Tibial nerve (tissue), 4 donors: ENCODE measurements around the gene GSC2. TPM values are rescaled to one million over a fixed set of nuclear protein-coding genes. Genes with fewer than 3 reads are reported as not detected.
"Not testable (repeated sequence)": the region's sequence is repeated elsewhere in the genome, so short reads cannot be mapped to it uniquely, and the experiment has no call there.

Experiments used
- DNase-seq, 2 donors: peaks; one replicate each; pipeline ENCODE4 v3.0.0-alpha.2; 2019; ENCODE audit warnings: low spot score in 2 of 2
- H3K27ac ChIP-seq, 4 donors: fragments of 200-600 bp; sonication (generic) in 3 of 4; one replicate each; pipeline ENCODE4 v1.5.1; 2017 to 2019; ENCODE audit warnings: mild to moderate bottlenecking in 1 of 4
- H3K27me3 ChIP-seq, 2 donors: fragments of 200-600 bp; sonication (generic) in 1 of 2; one replicate each; pipeline versions ENCODE4 v1.5.1 to v1.6.0; 2017 to 2019
- H3K36me3 ChIP-seq, 3 donors: fragments of 200-600 bp; sonication (generic); one replicate each; pipeline ENCODE4 v1.5.1; 2018 to 2019
- H3K4me1 ChIP-seq, 4 donors: fragments of 200-600 bp; sonication (generic) in 3 of 4; one replicate each; pipeline ENCODE4 v1.5.1; 2017 to 2019
- H3K4me3 ChIP-seq, 4 donors: fragments of 200-600 bp; sonication (generic) in 3 of 4; one replicate each; pipeline ENCODE4 v1.5.1; 2017 to 2019; ENCODE audit warnings: mild to moderate bottlenecking in 1 of 4, moderate library complexity in 1 of 4
- H3K9me3 ChIP-seq, 4 donors: fragments of 200-600 bp; sonication (generic) in 3 of 4; one replicate each; pipeline ENCODE4 v1.5.1; 2017 to 2019
- CTCF ChIP-seq, 5 experiments: fragments of 200-600 bp in 3 of 5; fragments of 450-650 bp in 2 of 5; sonication (generic) in 3 of 5; IDR thresholded peaks; one replicate each; pipeline ENCODE4 v1.5.1; 2016 to 2019; ENCODE audit warnings: antibody characterized with exemption in 5 of 5, mild to moderate bottlenecking in 3 of 5, moderate library complexity in 2 of 5
- EP300 ChIP-seq, 2 donors: sonication (generic); formaldehyde crosslinking; IDR thresholded peaks; one replicate each; pipeline ENCODE4 v1.6.1; 2017; ENCODE audit warnings: antibody characterized with exemption in 2 of 2, mild to moderate bottlenecking in 1 of 2
- POLR2A ChIP-seq, 2 donors: fragments of 450-650 bp; IDR thresholded peaks; one replicate each; pipeline ENCODE4 v1.6.1; 2017; ENCODE audit warnings: antibody characterized with exemption in 2 of 2, mild to moderate bottlenecking in 2 of 2, moderate library complexity in 2 of 2
- WGBS, 2 donors: methylation state at CpG; one replicate each; pipeline ENCODE4 v1.1.5; 2018; 5-methylcytosine and 5-hydroxymethylcytosine counted together
- total RNA-seq, 4 donors: library from RNA; depleted of rRNA; stranded (reverse); fragments of >200 nt; gene quantifications; one replicate each; pipeline ENCODE4 v1.1.0, GENCODE V29; 2016

Gene GSC2
- total RNA-seq, 4 donors from 2014 or later = not detected

GRCh38 chr22:19166421-19166820 lies 16.3 kb upstream of the GSC2 start:
- H3K36me3 ChIP-seq = no peaks in the 10 kb centered on the region
- WGBS, 2 donors = 80 to 82% methylated on average over 8 of the region's 8 CpGs
- TF ChIP-seq POLR2A (IDR thresholded peaks at IDR 0.05) (no peak), CTCF (IDR thresholded peaks at IDR 0.05) (no peak), EP300 (IDR thresholded peaks at IDR 0.05) (no peak)
- peaks cover 0 to 11% (median 0%) of the 10 kb centered on the region in 4 donors for H3K9me3 ChIP-seq
- no peak overlapping the region for H3K4me3 ChIP-seq
- peaks cover 0 to 65% of the 10 kb centered on the region in 2 donors for H3K27me3 ChIP-seq
- no peak overlapping the region for H3K27ac ChIP-seq
- DNase-seq = no peak
- H3K4me1 ChIP-seq = peaks cover 0 to 24% (median 17%) of the 10 kb centered on the region in 4 donors

DNA sequence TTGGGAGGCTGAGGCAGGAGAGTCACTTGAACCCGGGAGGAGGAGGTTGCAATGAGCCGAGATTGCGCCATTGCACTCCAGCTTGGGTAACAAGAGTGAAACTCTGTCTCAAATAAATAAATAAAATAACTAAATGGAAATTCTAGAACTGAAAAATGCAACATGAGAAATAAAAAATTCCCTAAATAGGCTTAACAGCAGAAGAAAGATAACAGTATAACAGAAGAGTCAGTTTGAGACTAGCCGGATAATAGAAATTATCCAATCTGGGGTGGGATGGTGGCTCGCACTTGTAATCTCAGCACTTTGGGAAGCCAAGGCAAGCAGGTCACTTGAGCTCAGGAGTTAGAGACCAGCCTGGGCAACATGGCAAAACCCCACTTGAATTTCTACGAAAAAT lies 14.3 kb upstream of the GSC2 start:
- Histone ChIP-seq H3K27me3 (peaks cover 0 to 60% of the 10 kb centered on the region in 2 donors), H3K4me3 (no peak overlapping the region), H3K36me3 (no peaks in the 10 kb centered on the region), H3K9me3 (peaks cover 0 to 11% (median 0%) of the 10 kb centered on the region in 4 donors), H3K4me1 (peaks cover 0 to 7% (median 3%) of the 10 kb centered on the region in 4 donors), H3K27ac (no peak overlapping the region)
- no peak for TF ChIP-seq CTCF (IDR thresholded peaks at IDR 0.05)
- TF ChIP-seq EP300 (IDR thresholded peaks at IDR 0.05) = no peak
- TF ChIP-seq POLR2A (IDR thresholded peaks at IDR 0.05) = no peak
- DNase-seq = no peak
- WGBS, 2 donors = 92 to 96% methylated on average over 6 of the region's 6 CpGs

- DNase-seq, H3K9me3 ChIP-seq, H3K4me3 ChIP-seq, H3K36me3 ChIP-seq, H3K4me1 ChIP-seq, H3K27ac ChIP-seq: not testable (repeated sequence)
- WGBS, 2 donors = 87 to 90% methylated on average over 11 of the region's 11 CpGs
- peaks cover 0 to 20% of the 10 kb centered on the region in 2 donors for H3K27me3 ChIP-seq
Measured at GRCh38 chr22:19158649-19159048, 8.6 kb upstream of the GSC2 start.

- peaks cover 0 to 29% of the 10 kb centered on the region in 2 donors for H3K27me3 ChIP-seq
- H3K4me1 ChIP-seq, DNase-seq, H3K27ac ChIP-seq, H3K9me3 ChIP-seq, H3K4me3 ChIP-seq, H3K36me3 ChIP-seq: not testable (repeated sequence)
- 89 to 90% methylated on average over 9 of the region's 9 CpGs for WGBS, 2 donors
Measured at GRCh38 chr22:19156109-19156508, 6.0 kb upstream of the GSC2 start.

GRCh38 chr22:19152942-19153883 lies 3.1 kb upstream of the GSC2 start:
- Histone ChIP-seq H3K9me3 (peaks cover 0 to 5% (median 0%) of the 10 kb centered on the region in 4 donors), H3K27ac (no peak overlapping the region), H3K4me1 (peaks cover 0 to 18% (median 4%) of the 10 kb centered on the region in 4 donors), H3K27me3 (peaks cover 0 to 50% of the 10 kb centered on the region in 2 donors), H3K4me3 (no peak overlapping the region), H3K36me3 (no peaks in the 10 kb centered on the region)
- no peak for TF ChIP-seq EP300 (IDR thresholded peaks at IDR 0.05)
- TF ChIP-seq POLR2A (IDR thresholded peaks at IDR 0.05) = no peak
- no peak for TF ChIP-seq CTCF (IDR thresholded peaks at IDR 0.05)
- no peak for DNase-seq
- 71 to 72% methylated on average over 11 of the region's 11 CpGs for WGBS, 2 donors
